CD4-positive, CD25-positive, alpha-beta regulatory T cell (primary cell): ENCODE data around the gene VWA8. TPM values are rescaled to one million over a fixed set of nuclear protein-coding genes. Genes with fewer than 3 reads are reported as not detected.
A peak's percentile ranks its signal among the peaks of the same experiment; 100 is the strongest.

Experiments
- ATAC-seq, 2 donors: fragments of 150-1000 bp; cut with Tn5 transposase; one replicate each; pipeline ENCODE4 v1.10.0; 2021; ENCODE audit warnings: low read depth in 2 of 2, moderate number of reproducible peaks in 2 of 2, moderate library complexity in 1 of 2
- DNase-seq, 3 donors: peaks; one replicate each; pipeline versions ENCODE4 v3.0.0 to v3.0.0-alpha.2; 2012 to 2022; ENCODE audit warnings: mixed read lengths in 1 of 3
- H3K27ac ChIP-seq: one replicate; pipeline ENCODE4 v1.7.0; 2013; ENCODE audit warnings: mild to moderate bottlenecking, low read length; ENCODE audit not compliant: insufficient read depth, poor library complexity, severe bottlenecking
- H3K27me3 ChIP-seq: one replicate; pipeline ENCODE4 v1.7.0; 2013; ENCODE audit warnings: low read length; ENCODE audit not compliant: control insufficient read depth, insufficient read depth
- H3K36me3 ChIP-seq: one replicate; pipeline ENCODE4 v1.7.0; 2013; ENCODE audit warnings: mild to moderate bottlenecking, low read length, moderate library complexity; ENCODE audit not compliant: control insufficient read depth, insufficient read depth
- H3K4me1 ChIP-seq: 2 replicates; pipeline ENCODE4 v1.7.0; 2013; ENCODE audit warnings: mild to moderate bottlenecking, low read length; ENCODE audit not compliant: insufficient read depth, control insufficient read depth, poor library complexity, severe bottlenecking
- H3K4me3 ChIP-seq: one replicate; pipeline ENCODE4 v1.7.0; 2013; ENCODE audit warnings: low read depth, mild to moderate bottlenecking, low read length, moderate library complexity
- H3K9me3 ChIP-seq, 2 experiments: 1 replicate in 1 of 2; 2 replicates in 1 of 2; pipeline ENCODE4 v1.7.0; 2013; ENCODE audit warnings: low read length in 2 of 2, mild to moderate bottlenecking in 1 of 2, moderate library complexity in 1 of 2; ENCODE audit not compliant: control insufficient read depth in 2 of 2
- H3K27ac Mint-ChIP-seq, 3 donors: one replicate each; pipeline ENCODE4 v1.8.0; 2020 to 2022; ENCODE audit warnings: mild to moderate bottlenecking in 3 of 3, mixed read lengths in 3 of 3, moderate library complexity in 2 of 3
- H3K27me3 Mint-ChIP-seq: one replicate; pipeline ENCODE4 v1.8.0; 2022; ENCODE audit warnings: mild to moderate bottlenecking, mixed read lengths
- H3K36me3 Mint-ChIP-seq: one replicate; pipeline ENCODE4 v1.8.0; 2020; ENCODE audit warnings: mixed read lengths
- H3K4me1 Mint-ChIP-seq, 4 donors: one replicate each; pipeline ENCODE4 v1.8.0; 2020 to 2022; ENCODE audit warnings: mixed read lengths in 4 of 4, mild to moderate bottlenecking in 1 of 4
- H3K4me3 Mint-ChIP-seq, 4 donors: one replicate each; pipeline ENCODE4 v1.8.0; 2020 to 2022; ENCODE audit warnings: mild to moderate bottlenecking in 4 of 4, mixed read lengths in 4 of 4, moderate library complexity in 3 of 4
- H3K9me3 Mint-ChIP-seq, 7 donors: one replicate each; pipeline ENCODE4 v1.8.0; 2020 to 2022; ENCODE audit warnings: mixed read lengths in 7 of 7, mild to moderate bottlenecking in 3 of 7, moderate library complexity in 2 of 7
- polyA plus RNA-seq, 4 donors: library from polyadenylated mRNA; unstranded; fragments of 300-500 nt; fragmentation: Illumina TruSeq; gene quantifications; one replicate each; pipeline ENCODE4 v1.2.3, GENCODE V29; 2021
- total RNA-seq: library from RNA; stranded (reverse); gene quantifications from one replicate; pipeline ENCODE4 v1.2.3, GENCODE V29; 2022

VWA8 gene
- total and polyA plus RNA-seq, 5 donors from 2014 or later = 4.0 to 22.8 (median 4.5) TPM

DNA sequence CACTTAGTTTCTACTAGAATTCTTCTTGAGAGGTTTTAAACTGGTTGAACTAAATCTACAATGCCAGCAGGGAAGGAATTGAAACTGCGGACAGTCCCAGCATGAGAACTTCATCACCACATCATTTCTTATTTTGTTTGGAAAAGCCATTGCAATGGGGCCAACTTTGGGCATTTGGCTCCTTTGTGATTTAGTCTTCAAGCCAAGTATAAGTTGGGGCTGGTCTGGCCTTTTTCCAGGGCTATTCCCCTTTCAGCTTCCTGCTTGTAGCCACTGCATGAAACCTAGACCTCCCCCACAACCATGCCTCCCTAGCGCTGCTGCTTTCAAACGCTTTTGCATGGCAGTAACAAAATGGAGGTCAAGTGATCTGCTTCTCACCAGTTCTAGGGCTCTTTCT lies 361.3 kb downstream of the VWA8 start:
- no peak overlapping the region for H3K27ac ChIP-seq
- no peaks in the 10 kb centered on the region for H3K27me3 ChIP-seq
- no peaks in the 10 kb centered on the region for H3K36me3 ChIP-seq
- H3K4me1 ChIP-seq = peaks cover 5% of the 10 kb centered on the region
- Mint-ChIP-seq H3K9me3 (peaks cover 0 to 4% (median 0%) of the 10 kb centered on the region in 7 donors), H3K4me3 (no peak overlapping the region), H3K27ac (peak overlapping the region in 2 of 3 donors; percentile 13 to 63), H3K36me3 (peaks cover 43% of the 10 kb centered on the region), H3K27me3 (no peaks in the 10 kb centered on the region), H3K4me1 (peaks cover 7 to 23% (median 14%) of the 10 kb centered on the region in 4 donors)
- ATAC-seq (no peak), DNase-seq (no peak)
- H3K9me3 ChIP-seq = no peaks in the 10 kb centered on the region
- H3K4me3 ChIP-seq = no peak overlapping the region

DNA sequence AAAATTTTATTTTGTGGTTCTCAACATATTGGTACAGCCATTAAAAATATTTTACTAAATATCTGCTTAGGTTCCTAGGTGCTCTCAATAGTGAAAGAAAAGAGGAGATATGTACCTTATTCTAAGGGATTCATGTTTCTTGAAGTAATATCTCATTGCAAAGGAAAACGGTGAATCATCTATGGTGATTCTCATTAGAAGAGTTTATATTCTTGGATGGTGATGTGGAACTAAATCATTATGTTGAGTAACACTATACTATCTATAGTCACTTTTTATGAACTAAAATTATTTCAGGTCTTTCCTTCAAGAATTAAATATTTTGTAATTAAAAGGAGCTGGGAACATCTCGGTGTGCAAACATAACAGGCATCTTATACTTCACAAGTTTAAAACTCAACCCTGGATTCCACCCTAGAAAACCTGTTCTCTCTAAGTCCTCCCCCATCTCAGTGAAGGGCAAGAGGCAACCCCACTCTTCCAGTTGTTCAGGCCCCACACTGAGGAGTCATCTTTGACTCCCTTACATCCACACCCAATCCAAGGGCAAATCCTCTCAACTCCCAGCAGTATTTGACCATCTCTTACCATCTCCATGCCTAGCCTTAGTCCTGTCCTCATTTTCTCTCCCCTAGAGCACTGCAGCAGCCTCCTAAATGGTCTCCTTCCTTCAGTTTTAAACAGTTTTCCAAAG lies 363.4 kb downstream of the VWA8 start:
- Histone ChIP-seq H3K36me3 (no peaks in the 10 kb centered on the region), H3K4me3 (no peak overlapping the region), H3K27ac (no peak overlapping the region), H3K4me1 (peaks cover 5% of the 10 kb centered on the region), H3K9me3 (no peaks in the 10 kb centered on the region), H3K27me3 (no peaks in the 10 kb centered on the region)
- Mint-ChIP-seq H3K9me3 (peaks cover 0 to 4% (median 0%) of the 10 kb centered on the region in 7 donors), H3K36me3 (peaks cover 35% of the 10 kb centered on the region), H3K4me1 (peaks cover 7 to 23% (median 14%) of the 10 kb centered on the region in 4 donors), H3K4me3 (peak overlapping the region in 1 of 4 donors; percentile 7), H3K27ac (peak overlapping the region in 2 of 3 donors; percentile 34 to 70), H3K27me3 (no peaks in the 10 kb centered on the region)
- no peak for ATAC-seq
- DNase-seq = no peak

DNA sequence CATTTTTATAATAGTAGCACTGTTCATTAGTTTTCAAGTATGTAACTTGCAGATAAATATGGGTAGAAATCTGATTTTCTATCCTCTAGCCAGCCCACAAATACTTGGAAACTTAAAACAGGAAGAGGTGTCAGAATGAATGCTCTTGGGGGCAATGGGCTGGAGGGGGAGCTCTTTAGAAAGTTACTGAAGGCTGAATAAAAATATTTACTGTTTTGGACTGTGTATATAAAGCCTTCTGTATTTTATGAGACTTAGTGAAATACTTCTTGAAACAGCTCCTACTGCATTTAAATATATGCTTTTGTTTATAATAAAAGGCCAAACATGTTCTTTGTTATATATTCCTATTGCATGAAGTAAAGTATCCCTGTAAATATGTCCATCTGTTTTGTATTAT lies 364.7 kb downstream of the VWA8 start:
- no peak for ATAC-seq
- no peak overlapping the region for H3K27ac Mint-ChIP-seq
- H3K27ac ChIP-seq = no peak overlapping the region

DNA sequence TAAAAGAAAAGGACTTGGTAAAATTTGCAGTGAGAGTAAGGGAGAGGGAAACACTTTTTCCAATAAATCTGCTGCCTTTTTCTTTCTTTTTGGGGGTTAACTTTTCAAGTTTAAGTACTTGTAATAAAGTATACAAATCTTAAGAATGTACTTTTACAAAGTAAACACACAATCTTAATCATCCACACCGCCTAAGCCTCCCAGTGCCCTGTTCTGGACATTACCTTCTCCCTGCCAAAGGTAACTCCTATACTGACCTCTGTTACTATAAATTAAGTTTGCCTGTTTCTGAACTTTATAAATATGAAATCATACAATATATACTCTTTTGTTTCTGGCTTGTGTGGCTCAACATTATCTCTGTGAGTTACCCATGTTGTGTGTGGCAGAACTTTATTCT lies 365.6 kb downstream of the VWA8 start:
- Histone ChIP-seq H3K4me3 (no peak overlapping the region), H3K27me3 (no peaks in the 10 kb centered on the region), H3K27ac (no peak overlapping the region), H3K36me3 (no peaks in the 10 kb centered on the region), H3K4me1 (peaks cover 5% of the 10 kb centered on the region), H3K9me3 (no peaks in the 10 kb centered on the region)
- Mint-ChIP-seq H3K4me3 (no peak overlapping the region), H3K36me3 (peaks cover 31% of the 10 kb centered on the region), H3K27me3 (no peaks in the 10 kb centered on the region), H3K27ac (no peak overlapping the region), H3K4me1 (peaks cover 10 to 29% (median 10%) of the 10 kb centered on the region in 4 donors), H3K9me3 (peaks cover 0 to 2% (median 0%) of the 10 kb centered on the region in 7 donors)
- ATAC-seq = no peak
- DNase-seq = no peak

More for the DNA sequence above, 364.7 kb downstream of the VWA8 start:
- H3K9me3 ChIP-seq = no peaks in the 10 kb centered on the region
- Mint-ChIP-seq H3K36me3 (peaks cover 33% of the 10 kb centered on the region), H3K4me1 (peaks cover 7 to 24% (median 12%) of the 10 kb centered on the region in 4 donors), H3K9me3 (peaks cover 0 to 4% (median 0%) of the 10 kb centered on the region in 7 donors), H3K4me3 (no peak overlapping the region), H3K27me3 (no peaks in the 10 kb centered on the region)
- no peaks in the 10 kb centered on the region for H3K36me3 ChIP-seq
- no peaks in the 10 kb centered on the region for H3K27me3 ChIP-seq
- peak in 1 of 3 donors; percentile 39 for DNase-seq
- no peak overlapping the region for H3K4me3 ChIP-seq
- peaks cover 5% of the 10 kb centered on the region for H3K4me1 ChIP-seq

DNA sequence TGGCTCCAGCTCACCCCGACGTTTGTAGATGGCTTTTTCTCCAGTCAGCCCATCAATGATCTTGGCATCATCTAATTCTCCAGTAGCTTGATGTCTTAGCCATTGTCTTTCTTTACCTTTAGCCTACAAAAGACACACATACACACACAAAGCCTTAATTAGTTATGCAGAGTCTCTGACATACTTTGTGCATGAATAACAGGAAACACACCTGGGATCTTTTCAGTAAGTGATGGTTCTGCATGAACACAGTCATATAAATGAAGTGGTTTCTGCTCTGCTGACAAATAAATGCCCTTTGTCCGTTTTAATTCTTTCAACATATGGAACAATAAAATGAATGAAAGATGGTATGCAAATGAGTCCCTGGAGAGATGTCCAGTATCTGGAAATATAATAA lies 370.3 kb downstream of the VWA8 start:
- ATAC-seq (no peak), DNase-seq (peak in 1 of 3 donors; percentile 54)
- Mint-ChIP-seq H3K4me3 (no peak overlapping the region), H3K27ac (peak overlapping the region; percentile 21 to 70 (median 58)), H3K27me3 (no peaks in the 10 kb centered on the region), H3K4me1 (peaks cover 0 to 9% (median 6%) of the 10 kb centered on the region in 4 donors), H3K9me3 (peaks cover 0 to 2% (median 0%) of the 10 kb centered on the region in 7 donors), H3K36me3 (peaks cover 40% of the 10 kb centered on the region)
- Histone ChIP-seq H3K36me3 (peaks cover 8% of the 10 kb centered on the region), H3K4me1 (no peaks in the 10 kb centered on the region), H3K27me3 (no peaks in the 10 kb centered on the region), H3K9me3 (no peaks in the 10 kb centered on the region), H3K4me3 (no peak overlapping the region), H3K27ac (no peak overlapping the region)

DNA sequence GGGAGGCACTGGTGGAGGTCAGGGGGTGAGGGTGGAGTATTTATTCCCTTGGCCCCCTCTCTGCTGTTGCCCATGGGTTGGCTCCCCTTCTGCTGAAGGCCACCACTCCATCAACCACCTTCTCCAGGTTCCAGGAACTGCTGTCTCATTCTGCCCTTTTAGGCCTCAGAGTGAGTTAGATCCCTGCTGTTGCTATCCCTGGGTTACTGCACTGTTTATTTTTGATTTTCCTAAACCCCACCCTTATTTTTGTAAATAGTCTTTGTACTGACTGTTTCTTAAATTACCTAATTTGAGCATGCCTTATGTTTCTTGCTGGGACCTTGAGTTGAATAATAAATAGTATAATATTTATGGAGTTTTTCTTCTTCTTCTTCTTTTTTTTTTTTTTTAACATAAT lies 370.8 kb downstream of the VWA8 start:
- Histone ChIP-seq H3K27me3 (no peaks in the 10 kb centered on the region), H3K27ac (no peak overlapping the region), H3K36me3 (peaks cover 8% of the 10 kb centered on the region), H3K9me3 (no peaks in the 10 kb centered on the region), H3K4me1 (no peaks in the 10 kb centered on the region), H3K4me3 (no peak overlapping the region)
- H3K36me3 Mint-ChIP-seq = peaks cover 42% of the 10 kb centered on the region
- DNase-seq (no peak), ATAC-seq (no peak)
- H3K27ac Mint-ChIP-seq = peak overlapping the region; percentile 21 to 70 (median 58)
- no peaks in the 10 kb centered on the region for H3K9me3 Mint-ChIP-seq
- no peak overlapping the region for H3K4me3 Mint-ChIP-seq
- peaks cover 0 to 9% (median 6%) of the 10 kb centered on the region in 4 donors for H3K4me1 Mint-ChIP-seq
- no peaks in the 10 kb centered on the region for H3K27me3 Mint-ChIP-seq

DNA sequence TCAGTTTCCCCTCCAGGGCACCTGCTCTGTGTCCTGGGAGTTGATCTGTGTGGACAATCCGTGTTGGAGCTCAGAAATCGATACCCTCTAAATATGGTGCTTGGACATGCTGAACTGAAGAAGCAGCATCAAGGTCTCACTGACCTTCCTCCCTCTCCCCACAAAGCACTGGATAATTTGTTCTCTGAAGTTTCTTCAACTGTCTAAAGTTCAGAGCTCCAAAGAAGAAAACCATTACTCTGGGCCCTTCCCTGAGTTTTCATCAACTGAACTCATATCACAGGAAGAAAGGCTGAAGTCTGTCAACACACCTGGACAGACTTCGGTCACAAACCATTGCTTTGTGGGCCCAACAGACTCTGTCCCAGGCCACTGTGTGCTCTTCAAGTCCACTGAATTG lies 371.5 kb downstream of the VWA8 start:
- Mint-ChIP-seq H3K4me1 (peaks cover 0 to 9% (median 6%) of the 10 kb centered on the region in 4 donors), H3K36me3 (peaks cover 48% of the 10 kb centered on the region), H3K27ac (peak overlapping the region in 2 of 3 donors; percentile 20 to 58), H3K9me3 (no peaks in the 10 kb centered on the region), H3K27me3 (no peaks in the 10 kb centered on the region), H3K4me3 (no peak overlapping the region)
- H3K36me3 ChIP-seq = peaks cover 8% of the 10 kb centered on the region
- no peaks in the 10 kb centered on the region for H3K27me3 ChIP-seq
- H3K9me3 ChIP-seq = no peaks in the 10 kb centered on the region
- DNase-seq (no peak), ATAC-seq (no peak)
- H3K4me1 ChIP-seq = no peaks in the 10 kb centered on the region
- no peak overlapping the region for H3K27ac ChIP-seq
- no peak overlapping the region for H3K4me3 ChIP-seq

DNA sequence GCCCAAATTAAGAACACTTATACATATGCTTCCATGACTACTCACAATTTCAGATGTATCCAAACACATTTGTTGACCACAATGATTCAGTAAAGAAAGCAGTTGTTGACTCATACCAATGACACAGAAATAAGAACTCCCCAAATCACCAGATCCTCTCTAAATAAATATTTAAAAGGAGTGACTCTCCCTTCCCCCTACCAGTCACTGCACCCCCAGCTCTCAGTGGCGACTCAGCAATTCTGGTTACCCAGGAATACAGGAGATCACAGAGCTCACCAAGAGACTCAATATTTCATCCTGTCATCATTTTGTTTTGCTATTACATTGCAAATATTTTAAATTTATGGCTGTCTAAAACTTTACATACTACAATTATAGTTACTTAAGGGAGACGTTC lies 372.0 kb downstream of the VWA8 start:
- peaks cover 52% of the 10 kb centered on the region for H3K36me3 Mint-ChIP-seq

More for the DNA sequence above, 372.0 kb downstream of the VWA8 start:
- Histone ChIP-seq H3K36me3 (peaks cover 8% of the 10 kb centered on the region), H3K27me3 (no peaks in the 10 kb centered on the region), H3K4me1 (no peaks in the 10 kb centered on the region), H3K27ac (no peak overlapping the region), H3K9me3 (no peaks in the 10 kb centered on the region), H3K4me3 (no peak overlapping the region)
- Mint-ChIP-seq H3K4me1 (peaks cover 0 to 9% (median 7%) of the 10 kb centered on the region in 4 donors), H3K4me3 (no peak overlapping the region), H3K27ac (peak overlapping the region in 1 of 3 donors; percentile 46), H3K27me3 (no peaks in the 10 kb centered on the region), H3K9me3 (no peaks in the 10 kb centered on the region)
- ATAC-seq = no peak
- peak in 1 of 3 donors; percentile 25 for DNase-seq
